DLD1 (cell line): ENCODE results near the gene WDR7.

Experiments
- in situ Hi-C: cut with HindIII; loops from 2 replicates; pipeline ENCODE4 v1.10.0; 2017; ENCODE audit warnings: low sequenced_read_pairs

The WDR7 gene

DNA sequence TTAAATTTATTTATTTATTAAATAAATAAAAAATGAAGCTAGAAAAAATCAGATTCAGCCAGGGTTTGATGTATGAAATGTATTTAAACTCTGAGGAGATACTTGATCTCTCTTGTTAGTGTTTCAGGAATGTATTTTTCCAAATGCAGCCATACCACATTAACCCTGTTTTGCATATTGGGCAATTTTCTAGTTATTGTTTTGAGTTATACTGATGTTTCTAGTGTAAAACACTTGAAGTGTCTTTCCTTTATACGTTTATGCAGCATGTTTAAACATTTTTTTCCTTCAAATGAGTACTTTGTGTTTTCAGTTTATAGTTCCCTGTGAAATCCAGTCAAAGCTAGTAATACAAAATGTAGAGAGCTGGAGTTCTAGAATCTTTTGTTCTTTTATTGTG is 69.9 kb downstream of the WDR7 start:
- in situ Hi-C loops = no loop called here

DNA sequence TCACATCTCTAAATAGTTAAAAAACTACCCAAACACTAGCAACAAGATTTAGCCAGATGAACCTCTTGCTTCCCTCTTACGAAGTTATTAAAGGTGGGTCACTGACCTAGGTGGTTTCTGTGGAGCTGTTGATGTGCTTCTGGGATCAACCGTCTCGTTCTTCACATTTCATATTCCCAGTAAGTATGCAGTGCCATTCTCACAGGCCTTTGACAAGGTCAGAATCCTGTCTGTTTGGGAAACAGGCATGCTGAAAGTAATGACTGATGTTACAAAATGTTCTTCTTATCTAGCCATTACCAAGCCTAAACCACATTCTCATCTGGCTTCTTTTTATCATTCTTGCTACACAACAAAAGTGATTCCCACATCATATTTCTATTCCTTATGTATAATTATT is 70.3 kb downstream of the WDR7 start:
- in situ Hi-C loops = no loop called here

DNA sequence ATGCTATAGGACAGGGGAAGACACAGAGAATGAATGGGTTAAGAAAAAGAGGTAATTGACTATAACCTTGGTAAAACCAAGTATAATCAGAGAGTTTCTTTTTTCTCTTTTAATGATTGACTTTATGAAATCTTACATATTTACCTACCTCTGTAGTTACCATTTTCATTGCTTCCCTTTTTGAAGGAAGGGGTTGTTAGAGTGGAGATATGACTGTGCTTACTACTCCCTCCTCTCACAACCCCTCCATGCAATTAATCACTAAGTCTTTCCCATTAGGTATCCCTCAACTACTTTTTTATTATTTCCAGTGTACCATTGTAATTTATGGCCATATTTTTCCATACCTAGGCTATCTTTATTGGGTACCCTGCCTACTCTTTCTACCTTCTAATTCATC is 71.4 kb downstream of the WDR7 start:
- in situ Hi-C loops = no loop called here

DNA sequence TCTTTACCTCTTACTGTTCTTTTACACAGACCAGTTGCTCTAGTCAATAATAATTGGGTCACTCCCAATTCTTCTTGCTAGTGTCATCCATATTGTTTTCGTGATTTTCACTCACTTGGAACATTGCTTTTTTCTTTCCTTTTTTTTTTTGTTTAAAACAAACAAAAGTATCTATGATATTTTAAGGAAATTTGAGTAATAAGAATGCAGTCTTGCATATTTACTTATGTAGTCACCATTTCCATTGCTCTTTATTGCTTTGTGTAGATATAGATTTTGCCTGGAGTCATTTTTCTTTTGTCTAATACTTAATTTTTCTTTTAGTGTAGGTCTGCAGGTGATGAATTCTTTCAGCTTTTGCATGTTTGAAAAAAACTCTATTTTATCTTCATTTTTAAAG is 71.9 kb downstream of the WDR7 start:
- in situ Hi-C loops = no loop called here

DNA sequence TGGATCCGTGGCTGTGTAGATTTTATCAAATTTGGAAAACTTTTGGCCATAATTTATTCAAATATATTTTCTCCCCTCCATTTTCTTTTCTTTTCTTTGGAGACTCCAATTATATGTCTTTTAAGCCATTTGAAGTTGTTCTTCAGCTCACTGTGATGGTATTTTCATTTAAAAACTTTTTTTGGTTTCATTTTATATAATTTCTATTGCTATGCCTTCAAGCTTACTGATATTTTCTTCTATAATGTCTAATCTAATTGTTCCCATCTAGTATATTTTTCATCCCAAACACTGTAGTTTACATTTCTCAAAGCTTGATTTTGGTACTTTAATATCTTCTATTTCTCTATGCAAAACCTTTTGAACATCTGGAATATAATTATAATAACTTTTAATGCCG is 72.5 kb downstream of the WDR7 start:
- in situ Hi-C loops = no loop called here

DNA sequence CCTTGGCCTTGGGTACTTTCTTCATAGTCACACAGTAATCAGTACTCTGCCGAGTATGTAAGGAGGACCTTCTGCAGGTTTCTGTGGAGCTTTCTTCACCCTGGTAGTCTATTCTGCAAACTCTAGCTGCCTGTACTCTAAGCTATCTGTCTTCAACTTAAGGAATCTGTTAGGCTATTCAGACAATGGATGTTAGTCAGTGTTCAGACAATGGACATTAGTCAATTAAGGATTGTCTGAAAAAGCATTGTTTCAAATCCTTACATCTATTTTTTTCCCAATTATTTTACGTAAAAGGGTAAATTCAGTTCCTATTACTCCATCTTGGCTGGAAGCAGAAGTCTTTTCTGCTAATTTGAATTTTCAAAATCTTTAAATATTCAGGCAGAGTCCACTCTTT is 75.7 kb downstream of the WDR7 start:
- in situ Hi-C loops = no loop called here

DNA sequence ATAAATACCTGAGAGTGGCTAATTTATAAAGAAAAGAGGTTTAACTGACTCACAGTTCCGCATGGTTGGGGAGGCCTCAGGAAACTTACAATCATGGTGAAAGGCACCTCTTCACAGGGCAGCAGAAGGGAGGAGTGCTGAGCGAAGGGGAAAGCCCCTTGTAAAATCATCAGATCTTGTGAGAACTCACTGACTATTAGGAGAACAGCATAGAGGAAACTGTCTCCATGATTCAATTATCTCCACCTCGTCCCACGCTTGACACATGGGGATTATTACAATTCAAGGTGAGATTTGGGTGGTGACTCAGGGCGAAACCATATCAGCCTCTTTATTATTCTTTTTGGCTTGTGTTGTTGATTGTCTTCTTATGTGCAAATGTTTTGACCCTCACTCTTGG is 76.2 kb downstream of the WDR7 start:
- in situ Hi-C loops = no loop called here

DNA sequence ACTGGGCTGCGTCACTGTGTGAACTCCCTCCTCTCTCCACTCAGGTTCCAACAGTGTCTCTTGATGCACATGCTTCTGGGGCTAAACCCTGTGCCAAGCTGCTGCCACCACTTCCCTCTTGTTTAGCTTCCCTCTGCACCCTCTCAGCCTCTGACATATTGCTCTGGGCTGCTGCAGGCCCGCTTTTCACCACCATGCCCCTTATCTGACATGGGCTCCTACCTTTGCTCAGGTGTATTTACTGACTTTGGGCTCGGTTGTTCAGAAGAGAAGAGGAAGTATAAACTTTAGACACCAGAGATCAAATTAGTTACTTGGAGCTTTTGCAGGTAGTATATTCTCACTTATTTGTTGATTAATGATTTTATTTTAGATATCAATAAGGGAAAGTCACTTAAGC is 77.6 kb downstream of the WDR7 start:
- in situ Hi-C loops = no loop called here

DNA sequence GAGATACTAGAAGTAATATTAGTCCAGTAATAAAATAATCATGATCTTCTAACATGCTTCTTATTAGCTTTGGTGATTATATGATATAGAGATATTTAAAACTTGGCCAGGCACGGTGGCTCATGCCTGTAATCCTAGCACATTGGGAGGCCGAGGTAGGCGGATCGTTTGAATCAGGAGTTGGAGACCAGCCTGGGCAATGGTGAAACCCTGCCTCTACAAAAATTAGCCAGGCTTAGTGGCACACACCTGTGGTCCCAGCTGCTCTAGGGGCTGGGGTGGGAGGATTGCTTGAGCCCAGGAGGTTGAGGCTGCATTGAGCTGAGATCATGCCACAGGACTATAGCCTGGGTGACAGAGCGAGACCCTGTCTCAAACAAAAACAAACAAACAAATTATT is 87.0 kb downstream of the WDR7 start:
- in situ Hi-C loops = no loop called here

DNA sequence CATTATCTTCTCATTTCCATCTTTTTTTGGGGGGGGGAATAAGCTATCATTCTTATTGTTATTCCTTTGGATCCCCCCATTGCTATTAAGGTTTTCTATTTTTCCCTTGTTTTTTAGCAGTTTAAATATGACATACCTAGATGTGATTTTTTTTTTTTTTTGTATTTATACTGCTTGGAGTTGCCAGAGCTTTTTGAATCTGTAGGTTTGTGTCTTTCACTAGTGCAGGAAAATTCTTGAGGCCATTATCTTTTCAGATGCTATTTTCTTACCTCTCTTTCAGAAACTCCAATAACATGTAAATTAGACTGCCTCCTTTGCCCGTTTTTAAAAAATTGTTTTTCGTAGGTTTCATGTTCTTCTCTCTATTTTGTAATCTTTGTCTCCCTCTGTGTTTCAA is 88.6 kb downstream of the WDR7 start:
- in situ Hi-C loops = no loop called here

DNA sequence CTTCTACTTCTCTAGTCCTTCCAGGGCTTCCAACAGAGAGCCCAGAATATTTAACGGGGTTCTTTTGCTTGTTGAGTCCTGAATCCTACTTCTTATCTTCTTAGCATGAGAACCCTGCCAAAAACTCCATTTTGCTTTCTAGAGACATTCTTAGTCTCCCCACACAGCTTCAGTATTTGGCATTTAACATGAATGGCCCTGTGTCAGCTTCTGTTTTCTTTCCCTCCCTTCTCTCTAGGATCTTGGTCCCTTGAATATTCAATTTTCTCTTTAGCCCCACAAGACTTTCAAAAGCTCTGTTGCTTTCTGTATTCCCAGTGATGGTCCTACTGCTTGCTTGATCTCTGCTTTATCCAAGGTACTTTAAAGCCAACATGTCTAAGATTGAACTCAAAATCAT is 89.5 kb downstream of the WDR7 start:
- in situ Hi-C loops = no loop called here

DNA sequence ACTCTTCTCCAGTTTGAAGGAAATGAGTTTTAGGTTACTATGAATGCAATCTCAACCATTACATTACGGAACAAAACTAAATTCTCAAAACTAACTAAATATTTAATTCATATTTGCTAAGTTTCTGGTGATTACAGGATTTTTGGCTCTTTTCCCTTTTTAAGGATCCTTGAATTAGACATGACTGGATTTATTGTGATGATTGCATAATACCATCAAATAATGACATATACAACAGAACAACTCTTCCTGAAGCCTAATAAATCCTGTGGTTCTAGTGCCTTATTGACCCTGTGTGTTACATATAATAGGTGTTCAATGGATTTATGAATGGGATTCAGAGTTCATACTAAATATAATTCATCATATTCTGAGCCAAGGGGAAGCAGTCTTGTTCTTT is 90.5 kb downstream of the WDR7 start:
- in situ Hi-C loops = no loop called here

DNA sequence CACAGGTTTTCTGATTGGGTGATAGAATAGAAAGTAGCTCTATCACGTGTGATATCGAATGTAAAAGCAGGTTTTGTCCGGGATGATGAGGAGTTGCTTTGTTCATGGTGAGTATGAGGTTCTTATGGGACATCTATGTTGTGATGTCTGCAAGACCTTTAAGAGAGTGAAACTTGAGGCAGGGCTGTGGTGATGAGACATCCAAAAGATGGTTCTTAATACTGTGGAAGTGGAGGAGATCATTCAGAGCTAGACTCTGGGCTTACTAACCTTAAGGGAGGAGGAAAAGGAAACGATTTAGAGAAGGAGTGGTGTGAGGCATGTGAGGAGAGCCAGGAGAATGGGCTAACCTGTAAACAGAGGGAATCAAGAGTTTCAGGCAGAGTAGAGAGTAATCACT is 92.0 kb downstream of the WDR7 start:
- in situ Hi-C loops = no loop called here

DNA sequence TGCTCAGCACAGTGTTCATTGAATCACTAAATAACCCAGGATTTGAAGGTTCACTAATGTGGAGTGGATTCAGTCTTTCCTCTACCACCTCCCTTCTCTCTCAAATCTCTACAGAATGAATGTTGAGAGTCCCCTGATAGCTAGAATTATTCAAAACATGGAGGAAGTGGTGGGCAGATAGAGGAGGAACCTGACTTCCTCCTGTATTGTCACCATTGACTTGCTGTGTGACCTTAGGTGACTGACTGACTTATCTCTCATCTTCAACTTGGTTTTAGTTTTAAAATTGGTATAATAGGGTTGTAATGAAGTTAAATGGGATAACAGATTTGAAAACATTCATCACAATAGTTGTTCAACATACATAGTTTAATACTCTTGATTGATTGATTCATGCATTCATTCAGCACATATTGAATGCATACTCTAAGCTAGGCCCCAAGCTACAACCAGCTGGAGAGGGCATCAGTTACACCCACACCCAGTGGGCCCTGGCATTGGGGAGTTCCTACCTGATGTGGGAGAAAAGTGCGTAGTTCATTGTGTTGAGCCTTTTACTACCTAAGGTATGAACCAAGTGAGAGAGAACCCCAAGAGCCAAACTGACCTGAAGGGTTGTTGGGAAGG is 96.0 kb downstream of the WDR7 start:
- in situ Hi-C loops = no loop called here

DNA sequence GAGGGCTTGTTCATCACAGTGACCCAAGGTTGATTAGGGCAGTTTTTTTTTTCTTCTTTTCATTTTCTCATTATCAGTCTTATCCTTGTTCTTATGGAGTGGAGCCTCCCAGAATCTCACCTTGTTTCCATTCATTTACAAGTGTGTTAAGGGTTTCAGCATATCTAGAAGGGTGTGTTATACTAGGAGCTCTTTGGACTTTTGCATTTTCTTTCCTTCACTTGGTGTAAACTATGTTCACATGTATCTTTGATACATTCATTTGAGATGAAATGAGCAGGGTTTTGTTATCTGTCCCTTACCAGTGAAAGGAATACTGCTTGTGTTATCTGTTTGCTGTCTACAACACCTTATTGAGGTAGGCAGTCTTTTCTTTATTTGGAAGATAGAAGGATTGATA is 96.7 kb downstream of the WDR7 start:
- in situ Hi-C loops = no loop called here

DNA sequence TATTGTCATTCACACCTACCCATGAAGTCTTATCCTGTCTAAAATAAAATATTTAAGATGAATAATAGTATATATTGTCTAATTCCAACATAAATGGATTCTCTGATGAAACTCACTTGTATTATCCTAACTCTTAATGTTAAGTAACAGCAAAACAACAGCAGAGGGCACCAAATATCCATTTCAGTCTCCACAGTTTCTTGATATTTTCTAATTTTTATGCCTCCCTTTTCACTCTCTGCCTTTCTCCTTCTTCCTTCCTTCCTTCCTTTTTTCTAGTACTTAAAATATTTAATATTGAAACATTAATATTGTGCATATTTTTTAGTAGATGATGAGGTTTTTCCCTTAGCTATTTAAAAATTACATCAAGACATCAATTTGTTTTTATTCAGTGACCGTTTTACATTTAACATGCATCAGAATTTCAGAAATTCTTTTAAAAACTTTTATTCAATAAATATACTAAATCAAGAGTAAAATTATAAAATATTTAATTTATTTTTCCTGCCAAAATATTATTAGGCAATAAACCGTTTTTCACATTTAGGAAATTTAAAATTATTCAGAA is 97.6 kb downstream of the WDR7 start:
- in situ Hi-C loops = no loop called here

DNA sequence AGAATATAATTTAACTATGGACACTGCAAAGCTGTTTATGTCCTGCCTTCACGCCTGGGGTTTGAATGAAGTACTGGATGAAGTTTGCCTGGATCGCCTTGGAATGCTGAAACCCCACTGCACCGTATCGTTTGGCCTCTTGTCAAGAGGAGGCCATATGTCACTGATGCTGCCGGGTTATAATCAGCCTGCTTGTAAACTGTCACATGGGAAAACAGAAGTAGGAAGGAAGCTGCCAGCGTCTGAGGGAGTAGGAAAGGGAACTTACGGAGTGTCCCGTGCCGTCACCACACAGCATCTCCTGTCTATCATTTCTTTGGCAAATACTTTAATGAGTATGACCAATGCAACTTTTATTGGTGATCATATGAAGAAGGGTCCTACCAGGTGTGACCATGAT is 105.8 kb downstream of the WDR7 start:
- in situ Hi-C loops = no loop called here

DNA sequence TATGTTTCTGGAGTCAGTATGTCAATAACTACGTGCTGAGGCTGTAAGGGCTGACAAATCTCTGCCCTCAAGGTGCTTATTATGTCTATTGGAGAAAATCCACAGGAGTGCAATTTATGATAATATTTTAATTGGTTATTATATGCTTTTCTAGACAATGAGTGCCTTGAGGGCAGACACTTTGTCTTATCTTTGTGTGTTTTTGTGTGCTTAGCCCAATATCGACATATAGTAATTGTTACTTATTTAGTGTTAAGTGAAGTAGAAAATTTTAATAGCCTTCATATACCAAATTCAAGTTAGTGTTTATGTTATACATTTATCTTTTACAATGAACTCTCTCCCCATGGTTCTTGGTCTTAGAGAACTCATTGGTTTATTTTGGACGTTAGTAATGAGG is 118.9 kb downstream of the WDR7 start:
- in situ Hi-C loops = no loop called here

DNA sequence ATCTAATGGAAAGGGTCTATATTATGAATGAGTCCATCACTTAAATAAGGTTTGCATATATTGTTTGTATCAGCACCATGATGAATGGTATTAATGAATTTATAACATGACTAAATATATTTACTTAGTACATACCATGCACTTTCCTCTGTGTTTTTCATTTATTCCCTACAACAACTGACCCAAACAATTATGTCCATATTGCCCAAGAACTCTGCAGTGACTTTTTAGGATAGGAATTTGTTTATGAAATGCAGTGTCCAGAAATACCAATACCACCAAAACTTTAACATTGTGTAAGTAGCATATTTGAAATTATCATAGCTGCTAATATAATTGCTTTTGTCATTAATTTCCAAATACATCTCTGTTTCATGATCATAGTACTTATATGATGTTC is 119.7 kb downstream of the WDR7 start:
- in situ Hi-C loops = no loop called here

DNA sequence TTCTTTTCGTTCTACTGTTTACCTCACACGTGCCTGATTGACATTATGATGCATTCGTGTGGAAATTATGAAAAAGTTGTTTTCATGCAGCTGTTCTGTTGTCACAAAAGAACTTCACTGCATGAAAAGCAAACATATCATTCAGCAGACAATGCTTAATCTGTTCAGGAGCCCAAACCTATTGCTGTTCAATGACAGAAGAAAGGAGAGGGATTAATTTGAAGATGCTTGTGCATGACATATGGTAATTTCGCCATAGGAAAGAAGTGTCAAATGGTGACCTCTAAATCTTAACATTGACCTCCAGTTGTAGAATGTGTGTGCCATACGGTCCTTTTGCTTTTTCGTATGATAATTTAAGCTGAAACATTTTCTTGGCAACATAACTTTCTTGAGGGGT is 124.5 kb downstream of the WDR7 start:
- in situ Hi-C loops = no loop called here

DNA sequence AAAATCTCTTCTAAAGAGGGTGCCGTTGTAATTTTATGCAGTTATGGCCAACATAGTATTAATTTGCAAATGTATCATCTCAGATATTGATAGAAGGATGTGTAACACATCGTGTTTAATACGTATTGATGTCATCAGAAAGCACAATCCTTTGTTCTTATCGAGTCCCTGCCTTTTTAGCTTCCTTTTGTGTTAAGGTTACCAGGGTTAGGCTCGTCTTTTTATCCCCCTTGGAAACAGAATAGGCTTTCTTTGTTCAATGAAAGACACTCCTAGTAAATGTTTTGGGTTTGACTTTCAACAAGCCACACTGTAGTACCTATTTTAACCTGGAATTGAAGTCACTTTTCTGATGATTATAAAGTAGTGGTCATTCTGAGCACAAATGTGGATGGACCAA is 136.2 kb downstream of the WDR7 start:
- in situ Hi-C loops = no loop called here

DNA sequence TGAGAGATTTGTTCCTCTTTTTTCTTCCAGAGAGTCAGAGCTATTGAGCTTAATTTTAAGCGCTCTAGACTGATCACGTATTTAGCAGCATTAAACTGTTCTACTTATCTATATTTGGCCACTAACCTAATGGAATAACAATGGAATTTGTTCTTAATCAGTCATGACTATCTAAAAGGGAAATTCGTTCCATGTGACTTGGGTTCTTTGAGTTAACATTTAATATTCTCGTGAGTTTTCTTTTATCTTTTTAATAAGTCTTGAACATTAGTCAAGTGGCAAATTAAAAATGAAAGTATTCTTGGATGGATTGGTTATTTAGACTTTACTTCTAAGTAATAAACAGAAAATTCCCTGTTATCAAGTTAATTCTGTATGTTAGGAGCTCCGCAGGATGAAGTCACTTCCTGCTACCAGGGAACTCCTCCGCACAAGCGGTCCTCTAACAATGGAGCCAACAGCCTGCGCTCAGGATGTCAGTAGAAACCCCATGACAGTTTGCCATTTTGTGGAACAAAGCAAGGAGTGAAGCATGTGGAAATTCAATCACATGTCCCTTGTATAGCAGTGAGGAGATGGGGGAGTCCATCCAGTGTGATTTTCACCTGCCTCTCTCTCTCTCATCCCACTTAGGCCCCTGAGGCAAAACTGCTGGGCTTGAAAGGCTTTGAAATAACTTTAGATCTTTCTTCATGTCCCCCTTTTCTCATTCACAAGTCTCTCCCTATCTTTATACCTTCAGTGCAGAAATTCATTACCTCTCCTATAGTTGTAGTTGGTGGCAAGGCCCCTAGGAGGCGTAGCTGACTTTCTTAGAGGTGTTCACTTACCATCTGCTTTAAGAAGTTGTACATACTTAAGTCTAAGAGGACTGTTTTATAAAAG is 138.1 kb downstream of the WDR7 start:
- in situ Hi-C loops = no loop called here

DNA sequence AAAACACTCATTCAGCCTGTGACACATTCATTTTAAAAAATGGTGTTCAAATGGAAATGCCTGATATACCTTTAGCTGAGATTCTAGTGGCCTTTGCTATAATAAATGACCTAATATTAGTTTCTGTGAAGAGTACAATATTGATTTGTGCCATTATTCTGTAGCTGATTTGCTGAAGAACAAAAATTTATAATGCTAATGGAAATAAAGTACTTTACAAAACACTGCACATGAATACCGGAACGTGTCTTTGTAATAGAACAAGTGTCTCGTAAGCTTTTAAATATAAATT is 138.7 kb downstream of the WDR7 start:
- in situ Hi-C loops = no loop called here
